Measurements from ENCODE around the gene HAO2.
A peak's percentile ranks its signal among the peaks of the same experiment; 100 is the strongest.
"Not testable (repeated sequence)": the region's sequence is repeated elsewhere in the genome, so short reads cannot be mapped to it uniquely, and the experiment has no call there.

HAO2 gene

DNA sequence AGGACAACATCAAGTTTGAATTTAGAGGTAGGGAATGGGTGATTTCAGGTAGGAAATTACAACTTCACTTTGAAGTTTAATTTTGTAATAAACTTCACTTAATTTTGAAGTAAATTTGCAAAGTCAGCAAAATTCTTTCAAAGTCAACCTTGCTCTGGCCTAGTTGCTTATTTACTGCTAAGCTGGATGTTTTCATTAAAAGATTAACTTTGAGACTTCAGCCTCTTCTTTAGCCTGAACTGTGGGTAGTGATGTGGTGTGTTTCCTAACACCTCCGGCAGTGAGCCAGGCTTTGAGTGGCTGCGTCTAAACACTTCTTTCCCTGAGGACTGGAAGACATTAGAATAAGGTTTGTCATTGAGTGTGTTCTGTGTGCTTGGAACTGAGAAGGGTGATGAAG is at the start of gene HAO2:
HAO2 (plus strand) TSS at position 232 of the 400 bp plus-strand sequence. CDS start 12,301 bp downstream, outside the sequence.
- no peak for DNase-seq (ENCODE audit: low read depth)
- H3K4me3 ChIP-seq (ENCODE audit: low read depth, low read length): no peak within 1 kb of the TSS

DNA sequence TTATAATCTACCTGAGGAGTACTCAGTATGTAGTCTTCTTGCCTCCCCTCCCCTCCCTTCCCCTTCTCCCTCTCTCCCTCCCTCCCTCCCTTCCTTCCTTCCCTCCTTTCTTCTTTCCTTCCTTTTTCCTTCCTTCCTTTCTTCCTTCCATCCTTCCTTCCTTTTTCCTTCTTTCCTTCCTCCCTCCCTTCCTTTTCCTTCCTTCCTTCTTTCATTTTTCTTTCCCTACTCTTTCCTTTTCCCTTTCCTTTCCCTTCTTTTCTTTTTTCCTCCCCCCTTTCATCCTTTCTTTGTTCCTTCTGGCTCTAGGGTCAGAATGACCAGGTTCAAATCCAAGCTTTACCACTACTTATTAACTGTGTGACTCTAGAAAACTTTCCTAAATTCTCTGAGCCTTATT is 48.5 kb upstream of the HAO2 start:
- H3K4me3 ChIP-seq (ENCODE audit: low read depth, low read length): no peak overlapping the region
- DNase-seq (ENCODE audit: low read depth): no peak

DNA sequence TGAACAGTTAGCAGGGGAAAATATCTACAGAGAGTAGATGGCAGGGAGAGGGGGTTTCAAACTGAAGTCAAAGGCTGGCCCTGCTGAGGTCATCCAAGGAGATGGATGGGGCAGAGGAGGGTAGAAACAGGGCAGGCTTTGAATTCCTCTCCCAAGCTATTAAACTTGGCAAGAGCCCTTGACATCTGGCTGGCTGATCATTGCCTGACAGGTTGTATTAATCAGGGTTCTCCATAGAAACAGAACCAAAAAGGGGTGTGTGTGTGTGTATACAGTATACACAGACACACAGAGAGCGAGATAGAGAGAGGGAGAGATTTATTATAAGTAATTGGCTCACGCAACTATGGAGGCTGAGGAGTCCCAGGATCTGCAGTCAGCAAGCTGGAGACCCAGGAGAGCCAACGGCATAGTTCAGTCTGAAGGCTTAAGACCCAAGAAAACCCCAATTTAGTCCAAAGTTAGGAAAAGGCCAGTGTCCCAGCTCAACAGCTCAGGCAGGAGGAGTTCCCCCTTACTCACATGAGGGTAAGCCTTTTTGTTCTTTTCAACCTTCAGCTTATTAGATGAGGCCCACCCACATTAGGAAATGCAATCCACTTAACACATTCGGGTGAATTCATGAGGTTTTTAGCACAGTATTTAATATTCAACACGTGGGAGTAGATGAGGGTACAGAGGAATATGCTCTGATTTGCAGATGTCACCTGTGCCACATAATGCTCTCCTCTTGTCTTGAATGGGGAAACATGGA is 46.7 kb upstream of the HAO2 start:
- H3K4me3 ChIP-seq (ENCODE audit: low read depth, low read length): no peak overlapping the region
- no peak for DNase-seq (ENCODE audit: low read depth)

DNA sequence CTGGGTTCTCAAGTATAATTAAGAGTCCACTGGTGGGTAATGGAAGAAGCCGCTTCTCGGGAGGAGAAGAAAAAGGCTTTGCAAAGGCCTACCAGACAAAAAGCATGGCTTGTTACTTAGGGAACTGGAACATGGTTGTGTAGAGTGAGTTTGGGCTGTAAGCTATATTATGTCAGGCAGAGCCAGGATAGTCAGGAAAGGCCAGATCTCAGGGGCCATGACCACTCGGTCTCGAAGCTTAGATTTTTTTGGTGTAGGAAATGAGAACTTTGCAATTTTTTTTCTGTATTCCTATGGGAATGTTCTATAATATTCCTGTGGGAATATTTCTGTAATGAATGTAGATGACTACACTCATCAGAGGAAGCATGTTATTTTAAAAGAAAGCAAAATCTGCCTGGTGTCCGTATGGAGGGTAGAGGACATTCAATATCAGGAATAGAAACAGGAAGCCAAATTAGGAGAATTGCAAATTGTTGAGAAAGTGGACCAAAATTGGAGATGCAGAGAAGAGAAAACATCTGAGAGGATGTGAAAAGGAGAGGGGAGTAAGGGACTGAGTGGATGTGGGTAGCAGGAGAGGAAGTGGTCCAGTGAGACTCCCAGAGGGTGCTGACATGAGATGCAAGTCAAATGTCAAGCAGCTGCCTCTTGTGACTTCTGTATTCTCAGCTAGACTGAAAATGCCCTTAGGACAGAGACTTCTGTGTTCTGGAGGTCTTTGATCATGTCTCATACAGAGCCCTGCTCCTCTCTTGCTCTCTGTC is 45.2 kb upstream of the HAO2 start:
- no peak overlapping the region for H3K4me3 ChIP-seq (ENCODE audit: low read depth, low read length)
- DNase-seq (ENCODE audit: low read depth): no peak

DNA sequence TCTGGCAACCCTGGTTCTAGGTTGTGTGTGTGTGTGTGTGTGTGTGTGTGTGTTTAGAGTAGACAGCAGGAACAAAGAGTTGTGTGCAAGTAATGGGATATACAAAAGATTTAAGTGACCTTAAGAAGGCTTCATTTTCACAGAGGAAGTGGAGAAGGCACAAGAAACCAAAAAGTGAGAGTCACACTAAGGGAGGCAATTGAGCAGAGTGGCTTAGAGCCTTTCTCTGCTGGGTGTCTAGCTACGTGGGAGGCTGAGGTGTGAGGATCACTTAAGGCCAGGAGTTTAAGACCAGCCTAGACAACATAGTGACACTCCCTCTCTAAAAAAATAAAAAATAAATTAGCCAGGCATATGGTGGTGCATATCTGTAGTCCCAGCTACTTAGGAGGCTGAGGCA is 44.4 kb upstream of the HAO2 start:
- no peak for DNase-seq (ENCODE audit: low read depth)
- no peak overlapping the region for H3K4me3 ChIP-seq (ENCODE audit: low read depth, low read length)

DNA sequence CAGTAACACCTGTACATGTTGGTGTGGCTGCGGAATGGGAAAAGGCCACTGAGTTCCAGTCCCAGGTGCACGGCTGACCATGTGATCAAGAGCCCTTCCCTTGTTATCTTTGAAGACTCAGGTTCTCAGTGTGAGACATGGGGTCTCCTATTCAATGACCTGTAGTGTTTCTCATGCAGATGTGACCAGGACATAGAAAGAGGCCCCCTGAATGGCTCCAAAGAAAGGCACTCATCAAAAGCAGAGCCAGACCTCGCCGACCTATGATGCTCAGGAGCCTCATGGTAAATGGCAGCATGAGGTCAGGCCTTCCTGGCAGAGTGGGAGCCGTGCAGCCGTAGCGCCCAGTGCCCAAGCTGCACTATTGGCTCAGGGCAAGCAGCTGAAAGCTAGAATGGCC is 42.3 kb upstream of the HAO2 start:
- no peak for DNase-seq (ENCODE audit: low read depth)
- no peak overlapping the region for H3K4me3 ChIP-seq (ENCODE audit: low read depth, low read length)

DNA sequence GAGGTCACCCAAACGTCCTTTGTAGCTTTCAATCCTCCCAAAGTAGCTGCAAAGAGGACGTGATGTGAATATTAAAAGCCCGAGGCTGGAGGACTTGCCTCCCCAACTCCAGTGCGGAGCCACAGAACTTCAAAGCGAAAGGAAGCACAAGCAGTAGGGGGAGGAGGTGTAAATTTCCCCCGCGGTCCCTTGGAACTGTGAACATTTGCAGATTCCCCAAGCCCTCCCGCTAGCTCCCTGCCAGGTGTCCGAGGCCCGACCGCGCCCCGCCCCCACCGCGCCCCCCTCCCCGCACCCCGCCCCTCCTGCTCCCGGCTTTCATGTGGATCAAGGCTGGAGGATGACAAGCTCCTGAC is 41.5 kb upstream of the HAO2 start:
- no peak for DNase-seq (ENCODE audit: low read depth)
- H3K4me3 ChIP-seq (ENCODE audit: low read depth, low read length): peak overlapping the region; percentile 28

DNA sequence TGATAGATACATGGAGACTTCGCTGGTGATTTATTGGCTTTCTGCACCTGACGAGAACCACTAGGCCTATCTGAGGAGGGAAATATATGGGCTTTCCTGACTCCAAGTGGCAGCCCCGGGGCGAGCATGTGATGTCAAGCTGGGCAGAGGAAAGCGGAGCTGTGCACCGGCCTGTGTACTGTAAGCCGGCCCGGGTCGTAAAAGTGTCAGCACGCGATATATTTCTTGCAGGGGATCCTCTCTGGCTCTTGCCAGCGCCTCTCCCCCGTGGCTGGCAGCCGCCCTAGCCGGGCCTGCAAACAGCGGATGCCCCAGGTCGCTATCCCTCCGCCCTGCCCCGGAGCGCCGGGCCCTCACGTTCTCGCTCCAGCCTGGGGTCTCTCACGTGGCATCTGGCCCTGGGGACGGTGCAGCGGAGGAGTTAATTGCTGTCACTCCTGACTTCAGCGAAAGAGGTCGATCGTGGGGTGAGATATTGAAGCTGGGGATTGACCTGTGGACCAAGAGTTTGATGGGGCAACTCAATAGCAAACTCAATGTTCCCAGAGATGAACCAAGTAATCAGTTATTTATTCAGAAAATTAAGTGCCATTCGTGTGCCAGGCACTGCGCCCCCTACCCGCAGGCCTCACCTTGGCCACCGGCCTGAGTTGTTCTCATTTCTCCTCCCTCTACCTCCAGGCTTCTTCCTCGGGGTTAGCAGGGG is 41.0 kb upstream of the HAO2 start:
- DNase-seq (ENCODE audit: low read depth): peak; percentile 48
- peak overlapping the region; percentile 28 for H3K4me3 ChIP-seq (ENCODE audit: low read depth, low read length)

DNA sequence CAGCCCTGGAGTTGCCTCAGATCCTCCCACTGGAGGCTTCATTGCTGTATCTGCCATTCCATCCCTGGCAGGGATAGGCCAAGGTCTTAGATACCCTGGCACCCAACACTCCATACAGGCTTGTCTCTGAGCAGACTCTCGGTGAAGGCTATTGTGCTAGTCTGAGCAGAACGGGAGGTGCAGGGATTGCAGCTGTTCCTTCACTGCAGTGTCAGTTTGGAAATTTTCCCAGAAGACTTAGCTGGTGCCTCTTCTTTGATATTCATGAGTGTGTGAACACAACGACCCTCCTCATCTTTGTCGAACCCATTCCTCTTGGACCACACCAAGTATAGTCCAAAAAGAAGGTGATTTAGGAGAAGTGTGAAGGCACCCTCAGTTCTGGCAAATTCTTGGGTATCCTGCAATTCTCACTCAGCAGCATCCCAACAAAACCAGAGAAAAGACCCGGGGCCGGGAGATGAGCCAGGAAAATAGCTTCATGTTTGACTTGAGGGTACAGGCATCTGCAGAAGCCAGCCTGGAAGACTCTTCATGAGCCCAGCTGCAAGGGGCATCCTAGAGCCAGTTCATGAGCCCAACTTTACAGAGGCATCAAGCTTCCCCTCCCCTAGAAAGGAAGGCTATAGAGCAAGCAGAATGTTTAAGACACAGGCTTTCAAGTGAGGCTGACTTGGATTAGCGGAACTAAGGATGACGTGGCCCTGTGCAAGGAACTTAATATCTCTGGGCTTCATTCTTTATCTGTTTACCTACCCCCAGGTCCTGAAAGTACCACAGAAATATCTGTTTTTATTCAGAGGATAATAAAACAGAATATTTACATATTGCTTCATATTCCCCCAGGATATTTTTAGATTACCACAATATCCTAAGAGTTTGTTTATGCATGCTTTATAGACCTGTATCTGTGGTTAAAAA is 38.8 kb upstream of the HAO2 start:
- H3K4me3 ChIP-seq (ENCODE audit: low read depth, low read length): no peak overlapping the region
- no peak for DNase-seq (ENCODE audit: low read depth)

DNA sequence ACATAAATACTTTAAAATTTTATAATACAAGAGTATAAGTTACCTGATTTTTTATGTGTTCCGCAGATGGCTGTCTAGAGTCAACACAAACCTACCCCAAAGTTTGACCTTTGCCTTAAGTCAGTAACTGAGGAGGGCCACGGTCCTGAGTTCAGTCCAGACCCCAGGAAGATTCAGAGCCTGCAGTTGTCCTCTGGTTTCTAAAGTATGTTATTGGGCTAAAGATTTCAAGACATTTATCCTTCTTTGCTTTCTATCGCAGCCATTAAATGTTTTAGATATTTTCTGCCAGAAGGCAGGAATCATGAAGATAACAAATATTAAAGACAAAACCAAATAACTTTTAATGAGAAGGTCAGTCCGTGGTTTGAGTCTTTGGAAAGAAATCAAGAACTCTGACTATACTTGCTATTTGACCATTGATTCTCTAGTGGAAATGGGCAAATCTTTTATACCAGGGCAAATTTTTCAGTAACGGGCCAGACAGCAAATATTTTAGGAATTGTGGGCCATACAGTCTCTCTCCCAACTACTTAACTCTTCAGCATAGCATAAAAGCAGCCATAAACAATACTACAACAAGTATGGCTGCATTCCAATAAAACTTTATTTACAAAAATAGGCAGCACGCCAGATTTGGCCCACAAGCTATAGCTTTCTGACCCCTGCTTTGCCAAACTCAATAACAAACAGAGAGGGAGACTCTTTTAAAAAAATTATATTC is 38.0 kb upstream of the HAO2 start:
- no peak for DNase-seq (ENCODE audit: low read depth)
- no peak overlapping the region for H3K4me3 ChIP-seq (ENCODE audit: low read depth, low read length)

DNA sequence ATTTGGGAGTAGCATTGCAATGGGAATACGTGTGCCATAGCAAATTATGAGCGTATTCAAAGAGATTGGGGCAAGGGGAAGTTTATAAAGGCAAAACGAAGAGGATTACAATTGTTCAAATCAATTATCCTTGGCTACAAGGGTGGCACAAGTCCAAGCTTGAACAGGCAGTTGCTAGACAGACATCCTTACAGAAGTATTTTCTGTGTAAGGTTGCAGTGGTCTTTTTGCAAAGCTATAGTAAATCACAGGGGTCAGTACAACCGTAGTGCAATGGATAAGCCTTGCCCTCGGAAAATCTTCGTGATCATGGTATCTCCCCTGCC is 37.4 kb upstream of the HAO2 start:
- no peak for DNase-seq (ENCODE audit: low read depth)
- H3K4me3 ChIP-seq (ENCODE audit: low read depth, low read length): no peak overlapping the region

DNA sequence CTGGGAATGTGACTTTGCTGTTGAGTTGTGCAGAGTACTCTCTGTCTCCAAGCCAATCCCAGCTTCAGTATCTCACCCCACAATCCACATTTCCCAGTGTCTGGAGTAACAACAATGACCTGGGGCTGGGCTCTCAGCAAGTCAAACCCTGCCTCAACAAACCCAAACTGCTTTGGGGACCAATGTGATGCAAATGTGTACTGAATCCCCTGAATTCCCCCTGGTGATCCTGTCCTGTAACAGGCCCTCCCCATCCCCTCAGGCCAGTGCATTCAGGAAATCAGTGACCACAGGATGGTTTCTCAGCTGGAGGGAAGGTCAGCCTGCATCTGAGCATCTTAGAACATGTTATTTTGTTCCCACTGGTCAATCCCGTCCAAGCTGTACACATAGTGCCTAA is 36.7 kb upstream of the HAO2 start:
- no peak overlapping the region for H3K4me3 ChIP-seq (ENCODE audit: low read depth, low read length)
- DNase-seq (ENCODE audit: low read depth): no peak

DNA sequence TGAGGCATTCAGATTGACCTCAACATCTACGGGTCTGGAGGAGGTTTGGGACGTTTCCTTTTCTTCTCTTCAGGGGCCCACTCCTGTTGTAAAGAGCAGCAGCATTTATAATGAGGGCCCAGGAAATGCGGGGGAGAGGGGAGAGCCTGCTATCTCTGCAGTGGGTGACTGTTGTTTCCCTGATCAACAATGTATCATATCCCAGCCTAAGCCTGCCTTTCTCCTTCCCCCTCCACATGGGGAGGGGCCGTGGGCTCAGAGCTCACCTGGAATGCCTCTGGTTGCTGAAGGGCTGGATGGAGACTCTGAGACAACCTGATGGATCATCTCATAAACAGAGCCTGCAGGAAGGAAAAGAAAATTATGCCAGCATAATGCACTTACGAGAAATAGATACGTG is 36.0 kb upstream of the HAO2 start:
- no peak overlapping the region for H3K4me3 ChIP-seq (ENCODE audit: low read depth, low read length)
- DNase-seq (ENCODE audit: low read depth): no peak

DNA sequence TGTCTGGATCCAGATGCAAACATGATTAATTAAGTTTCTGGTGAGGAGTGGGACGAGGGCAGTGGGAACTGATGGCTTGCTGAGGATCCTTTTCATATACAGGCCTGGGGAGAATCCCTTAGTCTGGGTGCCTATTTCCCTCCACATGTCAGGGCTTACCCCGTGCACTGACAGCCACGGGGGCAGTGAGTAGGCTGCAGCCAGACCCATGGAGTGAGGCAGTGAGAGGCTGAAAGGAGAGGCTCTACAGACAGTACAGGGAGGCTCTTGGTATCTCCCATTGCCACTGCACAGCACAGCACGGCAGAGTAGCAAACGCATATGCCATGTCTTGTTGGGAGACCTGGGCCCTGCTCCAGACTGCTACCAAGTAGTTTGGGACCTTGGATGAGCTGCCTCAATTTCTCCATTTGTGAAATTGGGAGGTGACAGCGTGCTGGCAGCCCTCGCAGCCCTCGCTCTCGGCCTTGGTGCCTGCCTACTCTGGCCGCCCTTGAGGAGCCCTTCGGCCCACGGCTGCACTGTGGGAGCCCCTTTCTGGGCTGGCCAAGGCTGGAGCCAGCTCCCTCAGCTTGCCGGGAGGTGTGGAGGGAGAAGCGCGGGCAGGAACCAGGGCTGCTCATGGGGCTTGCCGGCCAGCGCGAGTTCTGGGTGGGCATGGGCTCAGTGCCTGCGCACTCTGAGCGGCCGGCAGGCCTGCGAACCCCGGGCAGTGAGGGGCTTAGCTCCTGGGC is 35.3 kb upstream of the HAO2 start:
- no peak for DNase-seq (ENCODE audit: low read depth)
- no peak overlapping the region for H3K4me3 ChIP-seq (ENCODE audit: low read depth, low read length)

DNA sequence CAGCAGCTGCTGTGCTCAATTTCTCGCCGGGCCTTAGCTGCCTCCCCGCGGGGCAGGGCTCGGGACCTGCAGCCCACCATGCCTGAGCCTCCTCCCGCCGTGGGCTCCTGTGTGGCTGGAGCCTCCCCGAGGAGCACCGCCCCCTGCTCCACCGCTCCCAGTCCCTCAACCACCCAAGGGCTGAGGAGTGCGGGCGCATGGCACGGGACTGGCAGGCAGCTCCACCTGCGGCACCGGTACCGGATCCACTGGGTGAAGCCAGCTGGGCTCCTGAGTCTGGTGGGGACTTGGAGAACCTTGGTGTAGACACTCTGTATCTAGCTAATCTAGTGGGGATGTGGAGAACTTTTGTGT is 34.7 kb upstream of the HAO2 start:
- DNase-seq (ENCODE audit: low read depth); H3K4me3 ChIP-seq (ENCODE audit: low read depth, low read length): not testable (repeated sequence)

DNA sequence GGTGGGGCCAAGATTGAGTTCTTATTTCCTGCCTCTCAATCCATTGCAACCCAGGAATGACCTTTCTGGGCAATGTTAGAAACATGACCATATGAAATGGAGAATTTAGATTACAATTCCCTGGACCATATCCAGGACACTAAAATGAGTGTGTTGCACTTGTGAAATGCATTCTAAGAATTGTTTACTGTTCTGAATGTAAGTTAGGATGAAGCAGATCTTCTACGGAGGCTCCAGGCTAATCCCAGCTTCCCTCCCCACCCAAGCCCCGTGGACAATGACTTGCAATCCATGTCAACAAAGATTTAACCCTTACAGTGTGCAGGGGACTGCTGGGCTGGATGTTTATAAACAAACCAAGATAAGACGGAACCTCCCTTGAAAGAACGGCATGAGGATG is 31.7 kb upstream of the HAO2 start:
- no peak overlapping the region for H3K4me3 ChIP-seq (ENCODE audit: low read depth, low read length)
- DNase-seq (ENCODE audit: low read depth): no peak

DNA sequence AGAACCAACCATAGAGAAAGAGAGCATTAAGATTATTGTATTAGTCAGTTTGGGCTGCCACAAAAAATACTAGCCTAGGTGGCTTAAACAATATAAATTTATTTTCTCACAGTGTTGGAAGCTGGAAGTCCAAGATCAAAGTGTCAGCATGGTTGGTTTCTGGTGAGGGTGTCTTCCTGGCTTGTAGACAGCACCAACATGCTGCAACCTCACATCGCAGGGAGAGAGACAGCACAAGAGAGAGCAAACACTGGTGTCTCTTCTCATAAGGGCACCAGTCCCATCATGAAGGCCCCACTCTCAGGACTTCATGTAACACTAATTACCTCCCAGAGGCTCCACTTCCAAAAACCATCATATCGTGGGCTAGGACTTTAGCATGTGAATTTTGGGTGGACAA is 30.6 kb upstream of the HAO2 start:
- no peak for DNase-seq (ENCODE audit: low read depth)
- H3K4me3 ChIP-seq (ENCODE audit: low read depth, low read length): no peak overlapping the region

DNA sequence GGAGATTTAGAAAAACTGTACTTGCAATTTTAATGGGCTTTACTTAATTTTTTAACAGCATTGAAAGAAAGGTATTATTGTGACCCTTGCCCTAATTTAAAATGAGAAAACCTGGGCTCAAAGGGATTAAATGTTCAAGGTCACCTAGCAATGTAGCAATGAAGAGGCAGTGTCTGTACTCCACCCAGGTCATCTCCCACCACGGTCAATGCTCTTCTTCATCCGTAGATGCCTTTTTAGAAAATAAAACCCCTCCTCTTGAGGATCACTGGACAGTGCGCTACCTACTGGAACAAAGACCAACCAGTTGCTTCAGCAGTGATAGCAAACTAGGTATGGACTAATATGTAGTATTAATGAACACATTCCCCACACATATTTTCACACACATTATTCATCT is 29.8 kb upstream of the HAO2 start:
- no peak overlapping the region for H3K4me3 ChIP-seq (ENCODE audit: low read depth, low read length)
- no peak for DNase-seq (ENCODE audit: low read depth)

DNA sequence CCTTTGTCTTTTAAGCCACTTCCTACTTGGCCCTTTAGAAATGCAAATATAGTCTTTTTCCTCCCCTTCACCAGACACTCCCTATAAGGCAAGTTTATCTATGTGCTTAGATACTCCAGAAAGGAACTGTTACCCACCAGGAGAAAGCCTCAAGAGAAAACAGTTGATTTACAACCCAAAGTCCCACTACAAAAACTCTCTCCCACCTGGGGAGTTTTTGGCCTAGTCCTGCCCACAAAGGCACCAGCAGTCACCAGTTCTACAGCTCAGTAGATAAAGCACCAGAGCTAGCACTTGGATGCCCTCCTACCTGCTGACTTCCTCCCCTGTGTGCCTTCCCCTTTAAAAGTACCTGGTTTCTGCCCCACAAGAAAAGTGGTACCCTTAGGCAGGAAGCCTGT is 27.7 kb upstream of the HAO2 start:
- H3K4me3 ChIP-seq (ENCODE audit: low read depth, low read length): no peak overlapping the region
- no peak for DNase-seq (ENCODE audit: low read depth)

All from skeletal muscle cell (primary cell).